Stomach (tissue), 4 donors: Measurements from ENCODE around the gene MAFB.

ENCODE experiments used
- CTCF ChIP-seq, 7 experiments: fragments of 450-650 bp in 4 of 7; fragments of 200-600 bp in 3 of 7; sonication (generic) in 3 of 7; IDR thresholded peaks; one replicate each; pipeline ENCODE4 v1.5.1; 2016 to 2019; ENCODE audit warnings: antibody characterized with exemption in 7 of 7, control low read depth in 2 of 7, mild to moderate bottlenecking in 1 of 7
- POLR2A ChIP-seq, 4 donors: fragments of 450-650 bp; IDR thresholded peaks; one replicate each; pipeline ENCODE4 v1.6.1; 2016; ENCODE audit warnings: antibody characterized with exemption in 4 of 4, control low read depth in 2 of 4, mild to moderate bottlenecking in 1 of 4, moderate library complexity in 1 of 4

GRCh38 chr20:40728470-40728869 lies 39.4 kb upstream of the MAFB start:
- TF ChIP-seq CTCF (IDR thresholded peaks at IDR 0.05) (no peak), POLR2A (IDR thresholded peaks at IDR 0.05) (no peak)
